K562 (cell line): ENCODE data around the gene ENDOG. TPM values are rescaled to one million over a fixed set of nuclear protein-coding genes. Genes with fewer than 3 reads are reported as not detected.
A peak's percentile ranks its signal among the peaks of the same experiment; 100 is the strongest.

Experiments used
- AFF1 ChIP-seq, 2 experiments: fragments of 450-650 bp; IDR thresholded peaks; 2 replicates each; pipeline ENCODE4 v1.6.1; 2018; ENCODE audit warnings: mild to moderate bottlenecking in 2 of 2, low read depth in 1 of 2; ENCODE audit not compliant: partially characterized antibody in 2 of 2
- CBX1 ChIP-seq: sonication (generic); IDR thresholded peaks from 2 replicates; pipeline ENCODE4 v1.6.1; 2016; ENCODE audit warnings: antibody characterized with exemption, low read depth, mild to moderate bottlenecking
- GMEB1 ChIP-seq: fragments of 250-450 bp; sonication (Bioruptor Pico); IDR thresholded peaks from 2 replicates; pipeline ENCODE4 v1.4.0; 2020; ENCODE audit warnings: mild to moderate bottlenecking
- LARP7 ChIP-seq: fragments of 450-650 bp; IDR thresholded peaks from 2 replicates; pipeline ENCODE4 v1.6.1; 2016
- MTA3 ChIP-seq: fragments of 450-650 bp; formaldehyde crosslinking; IDR thresholded peaks from 2 replicates; pipeline ENCODE4 v1.6.1; 2017; ENCODE audit warnings: mild to moderate bottlenecking, borderline replicate concordance
- PHF21A ChIP-seq: fragments of 450-650 bp; IDR thresholded peaks from 2 replicates; pipeline ENCODE4 v1.6.1; 2017; ENCODE audit warnings: low read depth, borderline replicate concordance
- SNAPC5 ChIP-seq: fragments of 250-450 bp; sonication (Bioruptor Pico); IDR thresholded peaks from 2 replicates; pipeline ENCODE4 v1.8.0; 2021; ENCODE audit warnings: moderate library complexity, mild to moderate bottlenecking, inconsistent platforms
- THAP7 ChIP-seq: fragments of 250-450 bp; sonication (Bioruptor Pico); IDR thresholded peaks from 2 replicates; pipeline ENCODE4 v1.5.0; 2021
- THRA ChIP-seq: fragments of 450-650 bp; IDR thresholded peaks from 2 replicates; pipeline ENCODE4 v1.6.1; 2017; ENCODE audit warnings: mild to moderate bottlenecking, moderate library complexity
- ZBTB33 ChIP-seq: sonication (generic); formaldehyde crosslinking; IDR thresholded peaks from 2 replicates; pipeline ENCODE4 v1.8.1; 2023; ENCODE audit warnings: mild to moderate bottlenecking, missing genetic modification reagents
- ZBTB8A ChIP-seq: fragments of 450-650 bp; IDR thresholded peaks from 2 replicates; pipeline ENCODE4 v1.6.1; 2018; ENCODE audit warnings: mild to moderate bottlenecking, moderate library complexity; ENCODE audit not compliant: partially characterized antibody
- ZNF518B ChIP-seq: fragments of 250-450 bp; sonication (Bioruptor Pico); IDR thresholded peaks from 2 replicates; pipeline ENCODE4 v1.5.0; 2021; ENCODE audit warnings: mild to moderate bottlenecking, moderate library complexity
- ZNF780A ChIP-seq: fragments of 250-450 bp; sonication (Bioruptor Pico); IDR thresholded peaks from 2 replicates; pipeline ENCODE4 v1.5.0; 2021; ENCODE audit warnings: mild to moderate bottlenecking
- polyA plus RNA-seq, 8 experiments: library from polyadenylated mRNA; depleted of rRNA in 4 of 8; stranded (reverse) in 5 of 8; unstranded in 3 of 8; fragments of >200 nt; fragmentation: Nextera tagmentation in 2 of 8; fragmentation: Illumina TruSeq in 1 of 8; extraction: Ambion mirVana in 2 of 8; extraction: Trizol in 1 of 8; gene quantifications; 2 replicates each; pipeline versions ENCODE4 v1.2.1 to v1.2.3, GENCODE V29; 2011 to 2014; ENCODE audit warnings: inconsistent platforms in 1 of 8, missing spikeins in 1 of 8
- total RNA-seq, 7 experiments: library from RNA; depleted of rRNA in 6 of 7; stranded (reverse); fragments of >200 nt in 6 of 7; fragmentation: Illumina TruSeq in 2 of 7; extraction: Trizol in 2 of 7; gene quantifications; 2 replicates each; pipeline versions ENCODE4 v1.2.1 to v1.2.3, GENCODE V29; 2011 to 2021; ENCODE audit warnings: low replicate concordance in 1 of 7

Gene ENDOG
- total and polyA plus RNA-seq, 9 of the 15 experiments (the other 6 are each of a cell fraction or from before 2014, with no cell fraction given) = 1.2 to 91.0 (median 25.5) TPM

GRCh38 chr9:128818099-128818838 lies at the start of gene ENDOG (continued):
- TF ChIP-seq AFF1 (IDR thresholded peaks at IDR 0.05; ENCODE audit: low read depth in 1 of 2, partially characterized antibody in 2 of 2) (no peak), PHF21A (no peak), ZNF780A (CRISPR knock-in tag) (no peak), SNAPC5 (no peak), THRA (no peak), ZNF518B (no peak), MTA3 (peak; percentile 93; the same call in 1 of the 2 replicates), ZBTB8A (no peak), LARP7 (no peak), ZBTB33 (peak; percentile 55), CBX1 (0 out of 2 replicates have a peak, but pooled peaks have one; percentile 30), GMEB1 (CRISPR knock-in tag) (peak; percentile 62; the same call in 1 of the 2 replicates), THAP7 (no peak)
